Trophoblast cell (in vitro differentiated cells and primary cell): ENCODE data around the gene TOMM70.
"Not testable (repeated sequence)": the region's sequence is repeated elsewhere in the genome, so short reads cannot be mapped to it uniquely, and the experiment has no call there.

Source experiments
- DNase-seq, 2 donors: peaks; one replicate each; pipeline ENCODE4 v3.0.0-alpha.2; 2016
- H2AFZ ChIP-seq: 2 replicates; pipeline ENCODE4 v1.6.1; 2013; ENCODE audit warnings: low read length, moderate library complexity, mild to moderate bottlenecking; ENCODE audit not compliant: insufficient read depth, poor library complexity
- H2AK5ac ChIP-seq: 2 replicates; pipeline ENCODE4 v1.6.1; 2013; ENCODE audit warnings: mild to moderate bottlenecking, low read length
- H2BK120ac ChIP-seq: 2 replicates; pipeline ENCODE4 v1.6.1; 2013; ENCODE audit warnings: low read length, mild to moderate bottlenecking, moderate library complexity; ENCODE audit not compliant: insufficient read depth, poor library complexity
- H2BK12ac ChIP-seq: 2 replicates; pipeline ENCODE4 v1.6.1; 2013; ENCODE audit warnings: mild to moderate bottlenecking, low read length, moderate library complexity
- H2BK5ac ChIP-seq: 2 replicates; pipeline ENCODE4 v1.6.1; 2013; ENCODE audit warnings: low read length, low read depth, moderate library complexity, mild to moderate bottlenecking; ENCODE audit not compliant: poor library complexity
- H3K14ac ChIP-seq: 2 replicates; pipeline ENCODE4 v1.6.1; 2013; ENCODE audit warnings: mild to moderate bottlenecking, low read length
- H3K18ac ChIP-seq: 2 replicates; pipeline ENCODE4 v1.6.1; 2013; ENCODE audit warnings: mild to moderate bottlenecking, low read length
- H3K23ac ChIP-seq: 2 replicates; pipeline ENCODE4 v1.6.1; 2013; ENCODE audit warnings: low read length
- H3K27ac ChIP-seq: 2 replicates; pipeline ENCODE4 v1.5.1; 2013; ENCODE audit warnings: low read depth, mild to moderate bottlenecking, inconsistent platforms, low read length, moderate library complexity
- H3K27me3 ChIP-seq: 2 replicates; pipeline ENCODE4 v1.6.1; 2013; ENCODE audit warnings: inconsistent platforms, mild to moderate bottlenecking, low read length, moderate library complexity; ENCODE audit not compliant: insufficient read depth
- H3K36me3 ChIP-seq, 2 experiments: 1 replicate in 1 of 2; 2 replicates in 1 of 2; pipeline ENCODE4 v1.6.1; 2013; ENCODE audit warnings: low read length in 2 of 2, mild to moderate bottlenecking in 2 of 2, moderate library complexity in 1 of 2; ENCODE audit not compliant: insufficient read depth in 2 of 2, control insufficient read depth in 1 of 2
- H3K4ac ChIP-seq: 2 replicates; pipeline ENCODE4 v1.6.1; 2013; ENCODE audit warnings: low read depth, mild to moderate bottlenecking, low read length, moderate library complexity
- H3K4me1 ChIP-seq, 2 experiments: 1 replicate in 1 of 2; 2 replicates in 1 of 2; pipeline ENCODE4 v1.6.1; 2013; ENCODE audit warnings: low read length in 2 of 2, mild to moderate bottlenecking in 2 of 2, moderate library complexity in 1 of 2; ENCODE audit not compliant: insufficient read depth in 2 of 2, control insufficient read depth in 1 of 2
- H3K4me2 ChIP-seq: 2 replicates; pipeline ENCODE4 v1.6.1; 2013; ENCODE audit warnings: inconsistent platforms, mild to moderate bottlenecking, low read length, moderate library complexity
- H3K4me3 ChIP-seq: 2 replicates; pipeline ENCODE4 v1.5.1; 2013; ENCODE audit warnings: mild to moderate bottlenecking, low read depth, low read length, inconsistent platforms
- H3K79me1 ChIP-seq: one replicate; pipeline ENCODE4 v1.6.1; 2013; ENCODE audit warnings: low read length
- H3K79me2 ChIP-seq: 2 replicates; pipeline ENCODE4 v1.6.1; 2013; ENCODE audit warnings: low read length, mild to moderate bottlenecking; ENCODE audit not compliant: control insufficient read depth, insufficient read depth, poor library complexity
- H3K9ac ChIP-seq: 2 replicates; pipeline ENCODE4 v1.6.1; 2013; ENCODE audit warnings: mild to moderate bottlenecking, low read length
- H3K9me3 ChIP-seq: 2 replicates; pipeline ENCODE4 v1.6.1; 2013; ENCODE audit warnings: low read depth, mild to moderate bottlenecking, control low read depth, inconsistent platforms, low read length; ENCODE audit not compliant: insufficient read depth
- H4K12ac ChIP-seq: 2 replicates; pipeline ENCODE4 v1.6.1; 2013; ENCODE audit warnings: low read depth, mild to moderate bottlenecking, low read length, moderate library complexity
- H4K8ac ChIP-seq: 2 replicates; pipeline ENCODE4 v1.6.1; 2013; ENCODE audit warnings: low read depth, mild to moderate bottlenecking, low read length, moderate library complexity
- H4K91ac ChIP-seq: one replicate; pipeline ENCODE4 v1.6.1; 2013; ENCODE audit warnings: low read depth, mild to moderate bottlenecking, low read length, moderate library complexity
- WGBS: extraction: QIAGEN DNeasy Blood & Tissue Kit; methylation state at CpG from one replicate; pipeline ENCODE4 v1.1.7; 2013; ENCODE audit warnings: missing lambda C conversion rate; ENCODE audit not compliant: insufficient read length, insufficient coverage; ENCODE audit errors: extremely low coverage; 5-methylcytosine and 5-hydroxymethylcytosine counted together

TOMM70 gene

GRCh38 chr3:100351770-100352169 is 49.1 kb downstream of the TOMM70 start:
- H3K36me3 ChIP-seq: peaks cover 17 to 34% of the 10 kb centered on the region in 2 experiments

DNA sequence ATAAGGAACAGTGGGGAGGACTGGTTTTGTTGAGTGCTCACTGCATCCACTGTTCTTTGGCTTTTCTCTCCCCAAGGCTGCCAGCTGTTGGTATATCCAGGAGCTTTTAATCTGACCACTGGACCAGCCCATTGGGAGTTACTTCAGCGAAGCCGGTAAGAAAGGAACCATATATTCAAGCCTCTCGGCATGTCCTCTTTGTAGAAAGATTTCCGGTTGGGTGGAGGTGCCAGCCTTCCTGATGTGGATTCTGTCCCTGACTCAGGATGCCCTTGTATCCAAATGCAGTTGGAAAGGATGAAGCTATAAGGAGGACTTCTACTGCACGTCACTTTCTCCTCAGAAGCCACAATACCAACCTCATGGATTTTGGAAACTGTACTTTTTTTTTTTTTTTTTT is 52.2 kb downstream of the TOMM70 start:
- no peaks in the 10 kb centered on the region for H3K79me2 ChIP-seq
- no CpG with 5 or more reads among the region's 5 CpGs for WGBS
- no peaks in the 10 kb centered on the region for H3K4me1 ChIP-seq
- H2BK120ac ChIP-seq: no peak overlapping the region
- no peak for DNase-seq
- no peak overlapping the region for H3K23ac ChIP-seq
- no peak overlapping the region for H3K4me3 ChIP-seq
- no peak overlapping the region for H4K91ac ChIP-seq
- peaks cover 14 to 21% of the 10 kb centered on the region in 2 experiments for H3K36me3 ChIP-seq
- no peak overlapping the region for H3K4ac ChIP-seq
- no peak overlapping the region for H3K18ac ChIP-seq
- H3K79me1 ChIP-seq: no peaks in the 10 kb centered on the region
- no peak overlapping the region for H3K9ac ChIP-seq
- no peaks in the 10 kb centered on the region for H3K27me3 ChIP-seq
- H4K8ac ChIP-seq: no peak overlapping the region
- no peak overlapping the region for H2AK5ac ChIP-seq
- no peak overlapping the region for H3K27ac ChIP-seq
- H2AFZ ChIP-seq: no peak overlapping the region
- no peak overlapping the region for H3K14ac ChIP-seq
- no peak overlapping the region for H3K4me2 ChIP-seq
- no peak overlapping the region for H2BK5ac ChIP-seq
- no peak overlapping the region for H2BK12ac ChIP-seq
- H3K9me3 ChIP-seq: no peaks in the 10 kb centered on the region
- no peak overlapping the region for H4K12ac ChIP-seq

More at GRCh38 chr3:100351770-100352169, 49.1 kb downstream of the TOMM70 start:
- not testable (repeated sequence) for H3K79me1 ChIP-seq, H2AK5ac ChIP-seq, H4K8ac ChIP-seq, H3K9me3 ChIP-seq, H3K27ac ChIP-seq, H3K14ac ChIP-seq, H2BK120ac ChIP-seq, H2BK5ac ChIP-seq, H4K91ac ChIP-seq, H3K18ac ChIP-seq, H2BK12ac ChIP-seq, DNase-seq, H3K4ac ChIP-seq, H2AFZ ChIP-seq, H3K79me2 ChIP-seq, H3K4me2 ChIP-seq, H3K23ac ChIP-seq, H4K12ac ChIP-seq, H3K4me3 ChIP-seq, H3K27me3 ChIP-seq, H3K9ac ChIP-seq, H3K4me1 ChIP-seq
- WGBS: no CpG with 5 or more reads among the region's 2 CpGs

- no peak overlapping the region for H3K27ac ChIP-seq
- no peak overlapping the region for H3K14ac ChIP-seq
- no peak overlapping the region for H4K8ac ChIP-seq
- H2BK120ac ChIP-seq: no peak overlapping the region
- H3K23ac ChIP-seq: no peak overlapping the region
- no peak overlapping the region for H3K4me2 ChIP-seq
- no peak overlapping the region for H3K4ac ChIP-seq
- no peaks in the 10 kb centered on the region for H3K9me3 ChIP-seq
- no CpG with 5 or more reads among the region's 1 CpG for WGBS
- H3K79me1 ChIP-seq: no peaks in the 10 kb centered on the region
- no peaks in the 10 kb centered on the region for H3K27me3 ChIP-seq
- H4K91ac ChIP-seq: no peak overlapping the region
- H3K4me3 ChIP-seq: no peak overlapping the region
- peaks cover 7 to 11% of the 10 kb centered on the region in 2 experiments for H3K36me3 ChIP-seq
- H3K4me1 ChIP-seq: peaks cover 0 to 1% of the 10 kb centered on the region in 2 experiments
- no peak overlapping the region for H3K18ac ChIP-seq
- H2AK5ac ChIP-seq: no peak overlapping the region
- H2BK5ac ChIP-seq: no peak overlapping the region
- H4K12ac ChIP-seq: no peak overlapping the region
- no peak overlapping the region for H2BK12ac ChIP-seq
- no peaks in the 10 kb centered on the region for H3K79me2 ChIP-seq
- no peak for DNase-seq
- H3K9ac ChIP-seq: no peak overlapping the region
- H2AFZ ChIP-seq: no peak overlapping the region
Measured at GRCh38 chr3:100340527-100340926, 60.4 kb downstream of the TOMM70 start.

- no peak overlapping the region for H2BK12ac ChIP-seq
- no peak overlapping the region for H2BK120ac ChIP-seq
- peak; percentile 52 to 74 for DNase-seq
- H3K27me3 ChIP-seq: no peaks in the 10 kb centered on the region
- no peak overlapping the region for H2AK5ac ChIP-seq
- H2AFZ ChIP-seq: no peak overlapping the region
- peaks cover 7 to 11% of the 10 kb centered on the region in 2 experiments for H3K36me3 ChIP-seq
- no peaks in the 10 kb centered on the region for H3K9me3 ChIP-seq
- H3K23ac ChIP-seq: no peak overlapping the region
- peaks cover 2% of the 10 kb centered on the region for H3K79me2 ChIP-seq
- H4K12ac ChIP-seq: no peak overlapping the region
- peaks cover 3% of the 10 kb centered on the region for H3K79me1 ChIP-seq
- H3K14ac ChIP-seq: no peak overlapping the region
- no peak overlapping the region for H3K9ac ChIP-seq
- H4K8ac ChIP-seq: no peak overlapping the region
- no peak overlapping the region for H3K4me2 ChIP-seq
- H4K91ac ChIP-seq: no peak overlapping the region
- peaks cover 2 to 3% of the 10 kb centered on the region in 2 experiments for H3K4me1 ChIP-seq
- no peak overlapping the region for H2BK5ac ChIP-seq
- no peak overlapping the region for H3K4me3 ChIP-seq
- H3K18ac ChIP-seq: no peak overlapping the region
- H3K4ac ChIP-seq: no peak overlapping the region
- no CpG with 5 or more reads among the region's 5 CpGs for WGBS
- H3K27ac ChIP-seq: no peak overlapping the region
Measured at GRCh38 chr3:100339786-100340185, 61.1 kb downstream of the TOMM70 start.
